Gastroesophageal sphincter (tissue), 4 donors: Measurements from ENCODE around the gene SSNA1. TPM values are rescaled to one million over a fixed set of nuclear protein-coding genes. Genes with fewer than 3 reads are reported as not detected.

Experiments used
- ATAC-seq: fragments of 150-250 bp; one replicate; pipeline ENCODE4 v1.9.1; 2016; ENCODE audit warnings: mild to moderate bottlenecking, moderate library complexity
- H3K27ac ChIP-seq, 4 donors: fragments of 200-600 bp; sonication (generic) in 3 of 4; 1 replicate in 3 of 4; 2 replicates in 1 of 4; pipeline ENCODE4 v1.5.1; 2016 to 2019
- H3K27me3 ChIP-seq: fragments of 200-600 bp; sonication (generic); one replicate; pipeline ENCODE4 v1.5.1; 2019
- H3K36me3 ChIP-seq, 2 donors: fragments of 200-600 bp; sonication (generic); one replicate each; pipeline ENCODE4 v1.5.1; 2019; ENCODE audit warnings: control low read depth in 1 of 2
- H3K4me1 ChIP-seq, 3 donors: fragments of 200-600 bp; sonication (generic); 1 replicate in 2 of 3; 2 replicates in 1 of 3; pipeline ENCODE4 v1.5.1; 2016 to 2019; ENCODE audit warnings: control low read depth in 2 of 3
- H3K4me3 ChIP-seq, 2 donors: fragments of 200-600 bp; sonication (generic); one replicate each; pipeline ENCODE4 v1.5.1; 2019; ENCODE audit warnings: mild to moderate bottlenecking in 1 of 2, moderate library complexity in 1 of 2
- H3K9me3 ChIP-seq, 3 donors: fragments of 200-600 bp; sonication (generic); one replicate each; pipeline ENCODE4 v1.5.1; 2017 to 2019; ENCODE audit warnings: control low read depth in 2 of 3
- CTCF ChIP-seq, 4 experiments: fragments of 200-600 bp in 2 of 4; fragments of 450-650 bp in 2 of 4; sonication (generic) in 1 of 4; IDR thresholded peaks; one replicate each; pipeline ENCODE4 v1.5.1; 2017 to 2019; ENCODE audit warnings: antibody characterized with exemption in 4 of 4, mild to moderate bottlenecking in 2 of 4, moderate library complexity in 2 of 4
- EP300 ChIP-seq: sonication (generic); formaldehyde crosslinking; IDR thresholded peaks from one replicate; pipeline ENCODE4 v1.6.1; 2017; ENCODE audit warnings: antibody characterized with exemption, mild to moderate bottlenecking
- POLR2A ChIP-seq, 2 donors: fragments of 450-650 bp; IDR thresholded peaks; one replicate each; pipeline ENCODE4 v1.6.1; 2017; ENCODE audit warnings: antibody characterized with exemption in 2 of 2, mild to moderate bottlenecking in 2 of 2, moderate library complexity in 1 of 2
- POLR2AphosphoS5 ChIP-seq: sonication (generic); formaldehyde crosslinking; IDR thresholded peaks from one replicate; pipeline ENCODE4 v1.6.1; 2017; ENCODE audit warnings: antibody characterized with exemption
- WGBS, 2 donors: methylation state at CpG; one replicate each; pipeline ENCODE4 v1.1.5; 2018; ENCODE audit warnings: low coverage in 1 of 2; 5-methylcytosine and 5-hydroxymethylcytosine counted together
- total RNA-seq, 4 donors: library from RNA; depleted of rRNA; stranded (reverse); fragments of >200 nt; gene quantifications; one replicate each; pipeline ENCODE4 v1.1.0, GENCODE V29; 2016

The SSNA1 gene
- total RNA-seq, 4 donors from 2014 or later, result 56.8 to 99.0 (median 73.8) TPM

DNA sequence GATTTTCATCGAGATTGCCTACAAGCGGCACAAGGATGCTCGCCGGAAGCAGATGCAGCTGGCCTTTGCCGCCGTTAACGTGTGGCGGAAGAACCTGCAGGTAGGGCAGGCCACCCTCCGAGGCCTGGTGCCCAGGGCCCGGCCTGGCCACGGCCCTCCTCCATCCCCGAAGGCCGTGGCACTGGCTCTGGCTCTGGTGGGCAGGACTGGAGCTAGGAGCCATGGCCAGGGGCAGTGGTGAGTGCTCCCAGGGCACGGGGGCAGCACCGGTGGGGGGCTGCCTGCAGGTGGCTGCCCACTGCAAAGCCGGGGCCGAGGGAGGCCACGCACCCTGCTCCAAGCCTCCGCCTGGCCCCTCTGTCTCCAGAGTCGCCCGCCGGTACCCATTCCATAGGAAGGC, 24.7 kb upstream of the SSNA1 start:
- WGBS, 2 donors, result no CpG with 5 or more reads among the region's 22 CpGs
- H3K4me1 ChIP-seq, result peaks cover 5 to 49% (median 32%) of the 10 kb centered on the region in 3 donors
- H3K27me3 ChIP-seq, result peaks cover 100% of the 10 kb centered on the region

DNA sequence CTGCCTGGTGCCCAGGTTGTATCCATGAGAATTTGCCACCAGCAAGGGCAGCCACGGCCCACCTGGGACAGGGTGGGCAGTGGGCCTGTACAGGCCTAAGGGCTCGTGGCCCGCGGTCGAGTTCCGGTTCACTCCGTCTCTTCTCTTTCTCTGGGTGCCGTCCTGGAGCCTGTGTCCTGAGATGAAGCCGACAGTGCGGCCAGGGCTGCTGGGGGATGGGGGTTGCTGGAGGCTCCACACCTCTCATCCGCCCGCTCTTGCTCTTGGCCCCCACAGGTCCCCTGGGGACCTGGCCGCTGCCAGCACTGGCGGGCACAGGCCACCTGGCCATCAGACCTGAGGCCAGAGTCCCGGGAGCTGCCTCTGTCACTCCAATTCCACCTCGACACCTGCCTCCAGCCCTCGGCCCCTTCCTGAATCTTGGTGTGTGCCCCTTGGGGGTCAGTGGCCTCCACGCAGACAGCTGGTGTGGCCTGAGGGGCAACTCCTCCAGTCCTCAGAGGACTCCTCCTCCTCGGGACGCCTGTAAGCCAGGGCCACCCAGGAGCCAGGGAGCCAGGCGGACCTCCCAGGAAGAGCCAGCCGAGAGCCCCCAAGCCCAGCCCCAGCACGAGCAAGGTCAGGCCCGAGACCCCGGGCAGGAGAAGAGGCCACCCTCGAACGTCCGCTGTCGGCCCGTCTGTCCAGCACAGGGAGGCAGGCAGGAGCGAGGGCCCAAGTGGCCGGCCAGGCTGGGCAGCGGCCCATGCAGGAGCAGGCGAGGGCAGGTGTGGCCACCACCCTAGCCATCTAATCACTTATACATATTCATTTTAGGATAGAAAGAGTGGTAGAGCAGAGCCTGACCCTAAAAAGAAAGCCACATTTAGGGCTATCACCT, 23.9 kb upstream of the SSNA1 start:
- Histone ChIP-seq H3K36me3 (no peaks in the 10 kb centered on the region), H3K4me1 (peaks cover 5 to 57% (median 39%) of the 10 kb centered on the region in 3 donors), H3K27ac (no peak overlapping the region), H3K4me3 (no peak overlapping the region), H3K27me3 (peaks cover 100% of the 10 kb centered on the region), H3K9me3 (no peaks in the 10 kb centered on the region)
- TF ChIP-seq CTCF (IDR thresholded peaks at IDR 0.05) (no peak), EP300 (no peak), POLR2A (IDR thresholded peaks at IDR 0.05) (no peak), POLR2AphosphoS5 (no peak)
- WGBS, 2 donors, result no CpG with 5 or more reads among the region's 34 CpGs
- no peak for ATAC-seq

More for the DNA sequence above, 24.7 kb upstream of the SSNA1 start:
- no peak for TF ChIP-seq CTCF (IDR thresholded peaks at IDR 0.05)
- TF ChIP-seq POLR2A (IDR thresholded peaks at IDR 0.05), result no peak
- TF ChIP-seq EP300, result no peak
- TF ChIP-seq POLR2AphosphoS5, result no peak
- Histone ChIP-seq H3K27ac (no peak overlapping the region), H3K36me3 (no peaks in the 10 kb centered on the region), H3K9me3 (no peaks in the 10 kb centered on the region), H3K4me3 (no peak overlapping the region)
- no peak for ATAC-seq

- H3K9me3 ChIP-seq, result no peaks in the 10 kb centered on the region
- peaks cover 5 to 62% (median 41%) of the 10 kb centered on the region in 3 donors for H3K4me1 ChIP-seq
- ATAC-seq, result no peak
- no peaks in the 10 kb centered on the region for H3K36me3 ChIP-seq
- TF ChIP-seq EP300 (no peak), POLR2A (IDR thresholded peaks at IDR 0.05) (no peak), CTCF (IDR thresholded peaks at IDR 0.05) (no peak), POLR2AphosphoS5 (no peak)
- H3K4me3 ChIP-seq, result no peak overlapping the region
- H3K27ac ChIP-seq, result no peak overlapping the region
- WGBS, 2 donors, result 56 to 70% methylated on average over 2 to 8 of the region's 32 CpGs
- H3K27me3 ChIP-seq, result peaks cover 100% of the 10 kb centered on the region
Measured at GRCh38 chr9:137165250-137165836, 23.1 kb upstream of the SSNA1 start.

DNA sequence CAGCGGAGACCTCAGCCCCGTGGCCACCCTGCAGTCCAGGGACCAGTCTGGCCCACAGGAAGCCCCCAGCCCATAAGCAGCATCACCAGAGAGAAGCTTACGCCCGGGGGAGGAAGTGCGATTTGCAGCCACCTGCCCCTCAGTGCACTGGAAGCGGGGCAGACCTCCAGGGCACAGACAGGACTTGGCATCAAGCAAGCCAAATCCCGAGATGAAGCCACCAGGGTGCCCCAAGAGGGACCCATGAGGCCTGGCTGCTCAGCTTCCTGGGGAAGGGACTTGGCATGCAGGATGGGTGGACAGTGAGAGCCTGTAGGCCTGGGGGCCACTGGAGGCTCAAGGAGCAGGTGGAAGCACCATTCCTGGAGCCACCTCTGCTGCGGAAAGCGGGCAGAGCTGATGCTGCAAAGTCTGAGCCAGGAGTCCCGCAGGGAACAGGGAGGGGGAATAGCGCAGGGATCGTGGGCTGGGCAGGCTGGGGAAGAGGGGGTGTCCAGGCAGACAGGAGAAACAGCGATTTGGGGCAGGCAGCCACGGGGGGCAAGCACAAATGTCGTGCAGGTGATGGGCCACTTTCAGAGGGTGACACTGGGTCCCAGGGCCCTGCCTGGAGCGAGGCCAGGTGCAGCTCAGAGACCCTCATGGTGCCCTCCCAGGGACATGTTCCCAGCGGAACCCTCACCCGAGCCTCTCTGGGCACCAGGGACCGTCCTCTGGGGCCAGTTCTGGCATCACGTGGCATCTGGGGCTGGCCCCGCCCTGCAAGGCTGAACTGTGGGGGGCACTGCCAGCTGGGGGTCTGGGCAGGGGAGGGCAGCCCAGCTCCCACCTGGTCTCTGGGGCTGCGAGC, 21.9 kb upstream of the SSNA1 start:
- 51 to 81% methylated on average over 6 to 8 of the region's 22 CpGs for WGBS, 2 donors
- H3K9me3 ChIP-seq, result no peaks in the 10 kb centered on the region
- H3K27me3 ChIP-seq, result peaks cover 100% of the 10 kb centered on the region
- TF ChIP-seq POLR2AphosphoS5, result no peak
- no peak for ATAC-seq
- no peak overlapping the region for H3K4me3 ChIP-seq
- no peak overlapping the region for H3K27ac ChIP-seq
- peaks cover 5 to 55% (median 41%) of the 10 kb centered on the region in 3 donors for H3K4me1 ChIP-seq
- H3K36me3 ChIP-seq, result no peaks in the 10 kb centered on the region

- peaks cover 5 to 48% (median 36%) of the 10 kb centered on the region in 3 donors for H3K4me1 ChIP-seq
- peaks cover 100% of the 10 kb centered on the region for H3K27me3 ChIP-seq
- H3K36me3 ChIP-seq, result no peaks in the 10 kb centered on the region
- no CpG with 5 or more reads among the region's 44 CpGs for WGBS, 2 donors
- TF ChIP-seq POLR2A (IDR thresholded peaks at IDR 0.05) (no peak), CTCF (IDR thresholded peaks at IDR 0.05) (no peak), EP300 (no peak), POLR2AphosphoS5 (no peak)
- no peak overlapping the region for H3K27ac ChIP-seq
- no peak overlapping the region for H3K4me3 ChIP-seq
- no peak for ATAC-seq
- H3K9me3 ChIP-seq, result no peaks in the 10 kb centered on the region
Measured at GRCh38 chr9:137167277-137167746, 21.2 kb upstream of the SSNA1 start.
